Cardiac fibroblast (primary cell): ENCODE data around the gene ANKRD1.
"Not testable (repeated sequence)": the region's sequence is repeated elsewhere in the genome, so short reads cannot be mapped to it uniquely, and the experiment has no call there.

Experiments
- DNase-seq, 2 donors: peaks; one replicate each; pipeline versions ENCODE4 v3.0.0 to v3.0.0-alpha.2; 2010; ENCODE audit warnings: low read depth in 2 of 2
- H3K4me3 ChIP-seq, 2 donors: replicated peaks in 1 of 2; 1 replicate in 1 of 2; 2 replicates in 1 of 2; pipeline ENCODE4 v1.5.1; 2011; ENCODE audit warnings: low read depth in 2 of 2, low read length in 2 of 2, mild to moderate bottlenecking in 2 of 2, moderate library complexity in 1 of 2
- TF ChIP-seq, protein P1 (sequence below): IDR thresholded peaks from one replicate; pipeline ENCODE4 v1.5.1; 2011; ENCODE audit warnings: low read depth, mild to moderate bottlenecking, low read length, inconsistent platforms

The ANKRD1 gene

DNA sequence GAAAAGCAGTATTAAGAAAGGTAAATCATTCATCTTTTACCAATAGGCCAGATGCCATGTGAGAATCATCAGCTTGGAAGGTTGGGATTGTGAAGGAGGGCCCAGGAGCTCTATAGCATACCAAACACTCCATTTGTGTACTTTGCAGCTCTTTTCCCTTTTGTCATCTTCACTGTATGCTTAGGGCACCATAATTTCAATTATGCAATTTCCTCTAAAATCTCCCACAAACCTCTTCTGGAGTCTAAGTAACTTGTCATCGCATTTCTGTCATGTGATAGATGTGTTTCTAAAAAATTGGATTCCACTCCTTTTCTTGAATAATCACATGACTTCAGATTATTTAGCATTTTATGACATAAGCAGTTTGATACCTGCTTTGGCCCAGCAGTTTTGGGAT lies 31.3 kb downstream of the ANKRD1 start:
- TF ChIP-seq, protein P1, sequence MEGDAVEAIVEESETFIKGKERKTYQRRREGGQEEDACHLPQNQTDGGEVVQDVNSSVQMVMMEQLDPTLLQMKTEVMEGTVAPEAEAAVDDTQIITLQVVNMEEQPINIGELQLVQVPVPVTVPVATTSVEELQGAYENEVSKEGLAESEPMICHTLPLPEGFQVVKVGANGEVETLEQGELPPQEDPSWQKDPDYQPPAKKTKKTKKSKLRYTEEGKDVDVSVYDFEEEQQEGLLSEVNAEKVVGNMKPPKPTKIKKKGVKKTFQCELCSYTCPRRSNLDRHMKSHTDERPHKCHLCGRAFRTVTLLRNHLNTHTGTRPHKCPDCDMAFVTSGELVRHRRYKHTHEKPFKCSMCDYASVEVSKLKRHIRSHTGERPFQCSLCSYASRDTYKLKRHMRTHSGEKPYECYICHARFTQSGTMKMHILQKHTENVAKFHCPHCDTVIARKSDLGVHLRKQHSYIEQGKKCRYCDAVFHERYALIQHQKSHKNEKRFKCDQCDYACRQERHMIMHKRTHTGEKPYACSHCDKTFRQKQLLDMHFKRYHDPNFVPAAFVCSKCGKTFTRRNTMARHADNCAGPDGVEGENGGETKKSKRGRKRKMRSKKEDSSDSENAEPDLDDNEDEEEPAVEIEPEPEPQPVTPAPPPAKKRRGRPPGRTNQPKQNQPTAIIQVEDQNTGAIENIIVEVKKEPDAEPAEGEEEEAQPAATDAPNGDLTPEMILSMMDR: no peak
- peak in 1 of 2 donors; percentile 9 for DNase-seq

DNA sequence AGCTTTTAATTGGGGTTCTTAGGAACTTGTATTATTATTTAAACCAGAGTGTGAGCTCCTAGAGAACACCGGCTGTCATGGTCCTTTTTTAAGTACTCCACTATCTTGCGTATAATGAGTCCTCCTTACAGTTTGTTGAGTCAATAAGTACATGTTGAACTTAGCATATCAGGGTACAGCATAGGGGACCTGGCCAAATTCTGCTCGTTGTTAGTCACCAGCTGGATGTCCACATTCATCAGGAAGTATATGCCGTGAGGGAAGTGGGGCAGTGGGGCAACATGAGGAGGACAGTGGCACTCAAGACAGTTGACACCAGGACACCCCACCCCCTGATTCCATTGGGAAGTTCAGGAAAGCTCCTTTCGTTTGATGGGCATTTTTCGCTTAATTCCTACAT lies 32.5 kb downstream of the ANKRD1 start:
- H3K4me3 ChIP-seq: no peak overlapping the region
- TF ChIP-seq, protein P1: no peak
- DNase-seq: peak in 1 of 2 donors; percentile 18

More for the DNA sequence above, 31.3 kb downstream of the ANKRD1 start:
- no peak overlapping the region for H3K4me3 ChIP-seq

DNA sequence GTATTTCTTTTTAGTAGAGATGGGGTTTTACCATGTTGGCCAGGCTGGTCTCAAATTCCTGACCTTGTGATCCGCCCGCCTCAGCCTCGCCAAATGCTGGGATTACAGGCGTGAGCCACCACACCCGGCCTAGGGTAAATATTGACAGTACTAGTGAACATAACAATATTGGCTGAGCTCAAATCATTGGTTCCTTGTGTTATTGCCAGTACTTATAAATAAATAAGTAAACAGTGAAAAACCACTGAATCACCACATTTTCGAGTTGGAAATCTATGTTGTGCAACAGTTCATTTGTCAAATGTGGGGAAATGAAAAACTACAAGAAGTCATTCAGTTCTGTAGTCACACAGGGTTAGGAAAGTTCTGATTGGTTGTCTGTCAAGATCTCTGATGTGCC lies 33.3 kb downstream of the ANKRD1 start:
- peak in 1 of 2 donors; percentile 20 for DNase-seq
- TF ChIP-seq, protein P1: no peak
- no peak overlapping the region for H3K4me3 ChIP-seq

DNA sequence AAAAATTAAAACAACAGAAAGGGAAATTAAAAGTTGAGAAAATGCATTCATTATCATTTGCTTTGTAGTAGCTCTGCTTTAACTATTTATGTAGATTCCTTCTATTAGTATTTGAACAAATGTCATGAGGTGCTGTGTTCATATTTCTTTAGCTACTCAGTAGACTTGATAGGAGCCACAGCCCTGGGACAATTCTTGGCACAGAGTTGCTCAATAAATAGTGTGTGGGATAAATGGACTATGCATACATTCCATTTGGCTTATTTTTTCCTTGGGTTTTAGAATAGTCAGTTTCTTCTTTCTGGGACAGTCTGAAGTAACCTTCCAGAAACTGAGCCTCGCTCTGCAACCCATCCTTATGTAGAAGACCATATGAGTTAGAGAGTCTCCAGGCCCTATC lies 35.7 kb downstream of the ANKRD1 start:
- H3K4me3 ChIP-seq: no peak overlapping the region
- peak; percentile 73 to 74 for DNase-seq
- TF ChIP-seq, protein P1: no peak

DNA sequence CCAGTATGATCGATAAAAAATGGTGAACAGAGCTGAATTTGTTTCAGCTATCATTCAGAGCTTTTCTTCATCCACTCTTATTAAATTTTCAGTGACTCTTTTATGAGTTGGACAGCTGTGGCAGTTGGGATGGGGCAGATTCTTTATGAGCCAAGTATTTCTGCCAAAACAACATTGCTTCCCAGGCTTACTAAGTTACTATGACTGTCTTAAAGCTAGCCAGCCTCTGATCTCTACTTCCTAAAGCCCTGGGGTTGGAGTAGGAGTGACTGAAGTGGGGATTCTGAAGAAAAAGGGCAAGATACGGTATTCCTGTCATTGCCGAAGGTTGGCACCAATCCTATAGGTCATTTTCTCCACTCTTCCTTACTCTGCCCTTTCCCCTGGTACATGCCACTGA lies 36.5 kb downstream of the ANKRD1 start:
- peak; percentile 50 to 52 for DNase-seq
- TF ChIP-seq, protein P1: no peak
- no peak overlapping the region for H3K4me3 ChIP-seq

DNA sequence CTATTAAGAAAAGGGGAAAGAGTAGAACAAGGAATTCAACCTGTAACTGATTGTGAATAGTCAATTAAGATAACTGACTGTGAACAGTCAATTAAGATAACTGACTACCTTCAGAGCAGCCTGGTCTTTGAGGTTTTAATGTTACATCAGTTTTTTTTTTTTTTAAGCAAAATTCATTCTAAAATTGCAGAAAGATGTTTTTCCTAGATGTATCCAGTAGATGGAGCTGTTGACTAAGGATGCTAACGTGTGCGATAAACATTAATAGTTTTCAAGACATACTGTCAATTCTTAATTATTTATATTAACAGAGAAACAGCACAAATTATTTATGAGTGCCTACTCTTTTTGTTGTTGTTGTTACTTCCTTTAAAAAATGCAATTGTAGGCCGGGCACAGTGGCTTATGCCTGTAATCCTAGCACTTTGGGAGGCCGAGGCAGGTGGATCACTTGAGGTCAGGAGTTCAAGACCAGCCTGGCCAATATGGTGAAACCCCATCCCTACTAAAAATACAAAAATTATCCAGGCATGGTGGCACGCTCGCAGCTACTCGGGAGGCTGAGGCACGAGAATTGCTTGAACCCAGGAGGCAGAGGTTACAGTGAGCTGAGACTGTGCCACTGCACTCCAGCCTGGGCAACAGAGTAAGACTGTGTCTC lies 40.7 kb downstream of the ANKRD1 start:
- not testable (repeated sequence) for H3K4me3 ChIP-seq
- TF ChIP-seq, protein P1: peak; percentile 56
- DNase-seq: peak; percentile 65 to 70

DNA sequence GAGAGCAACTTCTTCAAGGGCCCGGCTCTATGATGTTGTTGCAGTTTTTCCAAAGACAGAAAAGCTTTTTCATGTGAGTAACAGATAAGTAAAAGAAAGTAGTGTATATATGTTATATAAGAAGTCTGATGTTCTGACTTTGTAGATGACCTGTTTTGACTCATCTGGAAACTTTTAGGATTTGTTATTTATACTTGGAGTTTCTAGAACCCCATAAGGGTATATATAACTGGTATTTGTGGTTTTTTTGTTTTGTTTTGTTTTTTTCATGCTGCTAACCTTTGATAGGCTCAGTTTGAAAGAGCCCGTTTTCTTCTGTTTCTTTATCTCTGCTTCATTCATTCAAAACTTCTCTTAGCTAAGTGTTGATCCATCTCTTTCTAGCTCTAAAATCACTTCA lies 41.8 kb downstream of the ANKRD1 start:
- TF ChIP-seq, protein P1: no peak
- H3K4me3 ChIP-seq: no peak overlapping the region
- no peak for DNase-seq
